Fibroblast of villous mesenchyme (primary cell): ENCODE results near the gene PTBP1. TPM values are rescaled to one million over a fixed set of nuclear protein-coding genes. Genes with fewer than 3 reads are reported as not detected.

ENCODE experiments used
- DNase-seq: peaks from one replicate; pipeline ENCODE4 v3.0.0-alpha.2; 2010; ENCODE audit warnings: low read depth
- H3K4me3 ChIP-seq: 2 replicates; pipeline ENCODE4 v1.5.1; 2011; ENCODE audit warnings: low read depth, mild to moderate bottlenecking, low read length
- CTCF ChIP-seq: IDR thresholded peaks from 2 replicates; pipeline ENCODE4 v1.5.1; 2012; ENCODE audit warnings: low read depth, mild to moderate bottlenecking, low read length; ENCODE audit not compliant: insufficient read depth
- total RNA-seq: library from RNA; depleted of rRNA; stranded (reverse); fragments of >200 nt; gene quantifications from 2 replicates; pipeline ENCODE4 v1.2.3, GENCODE V29; 2012

PTBP1 gene
- total RNA-seq = 117 and 129 TPM in 2 replicates

GRCh38 chr19:796692-797527, at the start of gene PTBP1:
Gene PTBP1, plus strand, starts transcription at chr19:797452. Its CDS starts 46 bp downstream, at chr19:797498.
- DNase-seq = peak; percentile 100
- peak within 1 kb of the TSS; percentile 91 for H3K4me3 ChIP-seq
- TF ChIP-seq CTCF = peak; percentile 10

DNA sequence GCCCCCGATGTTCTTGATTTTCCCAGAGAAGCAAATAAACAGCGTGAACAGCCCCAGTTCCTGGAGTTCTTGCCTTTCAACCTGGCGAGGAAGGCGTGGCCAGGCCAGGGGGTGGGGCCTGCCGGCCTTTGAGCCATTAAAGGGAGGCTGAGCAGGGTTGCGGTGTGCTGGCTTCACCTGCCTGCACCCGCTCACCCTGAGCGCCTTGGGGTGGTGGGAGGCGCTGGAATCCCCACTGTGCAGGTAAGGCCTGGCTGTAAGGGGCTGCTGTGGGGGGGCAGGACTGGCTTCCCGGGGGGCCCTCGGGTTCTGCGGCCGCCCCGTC, 49.0 kb upstream of the PTBP1 start:
- no peak for DNase-seq
- no peak overlapping the region for H3K4me3 ChIP-seq
- TF ChIP-seq CTCF = no peak

GRCh38 chr19:749811-750210, 47.4 kb upstream of the PTBP1 start:
- DNase-seq = no peak
- no peak for TF ChIP-seq CTCF
- H3K4me3 ChIP-seq = no peak overlapping the region

GRCh38 chr19:750640-751423, 46.4 kb upstream of the PTBP1 start, which contains the start of gene MISP:
Gene MISP, plus strand, starts transcription at chr19:751112. Its CDS starts 5,835 bp downstream, at chr19:756947.
- DNase-seq = no peak
- H3K4me3 ChIP-seq = no peak within 1 kb of the TSS
- TF ChIP-seq CTCF = no peak

- peak; percentile 85 for DNase-seq
- no peak for TF ChIP-seq CTCF
- H3K4me3 ChIP-seq = no peak overlapping the region
Measured at GRCh38 chr19:751501-752341, 45.5 kb upstream of the PTBP1 start.
